Measurements from ENCODE around the gene SYNPO2. TPM values are rescaled to one million over a fixed set of nuclear protein-coding genes. Genes with fewer than 3 reads are reported as not detected.
A peak's percentile ranks its signal among the peaks of the same experiment; 100 is the strongest.

The SYNPO2 gene
- total RNA-seq, 3 donors from 2014 or later = 18.9 to 804 (median 91.1) TPM

DNA sequence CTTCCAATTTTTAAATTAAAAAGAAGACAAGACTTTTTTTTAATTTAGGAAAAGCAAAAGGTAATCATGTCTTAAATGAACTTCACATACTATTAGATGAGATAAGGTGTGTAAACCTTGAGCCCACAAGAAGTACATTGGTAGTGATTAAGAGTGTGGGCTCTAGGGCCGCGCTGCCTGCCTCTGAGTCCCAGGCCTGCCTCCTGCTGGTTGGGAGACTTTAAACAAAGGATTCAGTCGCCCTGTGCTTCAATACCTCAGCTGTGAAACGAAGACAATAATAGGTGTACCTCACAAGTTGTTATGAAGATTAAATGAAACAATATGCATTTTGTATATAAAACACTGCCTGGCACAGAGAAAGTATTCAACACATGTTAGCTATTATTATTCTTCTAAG lies 151.1 kb downstream of the SYNPO2 start:
- no peak for ATAC-seq
- intact Hi-C loops (cut with DNase I, micrococcal nuclease) = loop anchor here in 1 of 2 donors (10.0 kb wide), 1 partner anchor 245 kb away; no protein-coding TSS in a partner anchor
- TF ChIP-seq, protein P1, sequence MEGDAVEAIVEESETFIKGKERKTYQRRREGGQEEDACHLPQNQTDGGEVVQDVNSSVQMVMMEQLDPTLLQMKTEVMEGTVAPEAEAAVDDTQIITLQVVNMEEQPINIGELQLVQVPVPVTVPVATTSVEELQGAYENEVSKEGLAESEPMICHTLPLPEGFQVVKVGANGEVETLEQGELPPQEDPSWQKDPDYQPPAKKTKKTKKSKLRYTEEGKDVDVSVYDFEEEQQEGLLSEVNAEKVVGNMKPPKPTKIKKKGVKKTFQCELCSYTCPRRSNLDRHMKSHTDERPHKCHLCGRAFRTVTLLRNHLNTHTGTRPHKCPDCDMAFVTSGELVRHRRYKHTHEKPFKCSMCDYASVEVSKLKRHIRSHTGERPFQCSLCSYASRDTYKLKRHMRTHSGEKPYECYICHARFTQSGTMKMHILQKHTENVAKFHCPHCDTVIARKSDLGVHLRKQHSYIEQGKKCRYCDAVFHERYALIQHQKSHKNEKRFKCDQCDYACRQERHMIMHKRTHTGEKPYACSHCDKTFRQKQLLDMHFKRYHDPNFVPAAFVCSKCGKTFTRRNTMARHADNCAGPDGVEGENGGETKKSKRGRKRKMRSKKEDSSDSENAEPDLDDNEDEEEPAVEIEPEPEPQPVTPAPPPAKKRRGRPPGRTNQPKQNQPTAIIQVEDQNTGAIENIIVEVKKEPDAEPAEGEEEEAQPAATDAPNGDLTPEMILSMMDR (IDR thresholded peaks at IDR 0.05) = no peak
- H3K4me3 ChIP-seq = no peak overlapping the region
- peaks cover 3% of the 10 kb centered on the region for H3K4me1 ChIP-seq (ENCODE audit: low read depth)
- no peak for DNase-seq
- H3K9me3 ChIP-seq = no peaks in the 10 kb centered on the region
- H3K36me3 ChIP-seq (ENCODE audit: low read depth) = no peaks in the 10 kb centered on the region

DNA sequence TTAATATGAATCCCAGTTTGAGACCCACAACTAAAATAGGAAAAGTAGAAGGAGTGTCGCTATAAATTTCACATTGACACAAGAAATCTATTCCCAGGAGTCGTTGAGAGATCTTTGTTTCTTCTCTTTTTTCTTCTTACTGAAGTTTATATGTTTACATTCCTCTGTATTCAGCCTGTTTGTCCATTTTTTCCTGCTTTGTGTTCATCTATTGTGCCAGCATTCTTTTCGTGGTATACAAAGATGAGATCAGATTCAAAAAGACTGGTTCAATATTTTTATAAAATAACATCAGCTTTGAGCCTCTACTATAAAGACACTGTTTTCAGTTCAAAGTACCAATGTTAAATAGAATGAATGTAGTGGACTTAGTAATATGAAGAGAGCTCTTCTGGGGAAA lies 151.6 kb downstream of the SYNPO2 start:
- TF ChIP-seq, protein P1 (IDR thresholded peaks at IDR 0.05) = no peak
- intact Hi-C loops (cut with DNase I, micrococcal nuclease) = loop anchor here in 1 of 2 donors (10.0 kb wide), 1 partner anchor 245 kb away; no protein-coding TSS in a partner anchor
- DNase-seq = no peak
- peaks cover 3% of the 10 kb centered on the region for H3K4me1 ChIP-seq (ENCODE audit: low read depth)
- no peak for ATAC-seq
- no peaks in the 10 kb centered on the region for H3K9me3 ChIP-seq
- no peak overlapping the region for H3K4me3 ChIP-seq
- no peaks in the 10 kb centered on the region for H3K36me3 ChIP-seq (ENCODE audit: low read depth)

DNA sequence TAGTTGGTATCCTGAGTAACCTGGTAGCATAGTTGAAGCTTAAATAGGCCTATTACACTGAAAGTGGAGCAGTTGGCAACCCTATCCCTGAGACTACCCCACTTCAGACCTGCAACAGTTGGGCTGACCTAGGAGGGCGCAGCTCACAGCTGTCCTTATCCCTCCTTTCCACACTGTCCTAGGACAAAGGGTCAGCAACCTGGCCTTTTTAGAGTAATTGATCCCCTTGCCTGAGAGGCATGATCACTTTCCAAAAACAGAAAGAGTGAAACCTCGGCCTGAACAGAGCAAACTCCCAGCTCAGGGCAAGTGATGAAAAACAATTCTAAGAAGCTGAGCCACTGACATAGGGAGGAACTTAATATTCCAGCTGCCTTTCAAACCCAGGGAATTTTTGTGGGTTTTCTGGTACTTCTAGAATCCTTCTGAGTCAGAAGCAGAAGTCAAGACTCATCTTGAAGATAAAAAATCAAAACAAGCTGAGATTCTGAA lies 152.1 kb downstream of the SYNPO2 start:
- intact Hi-C loops (cut with DNase I, micrococcal nuclease) = loop anchor here in 1 of 2 donors (10.0 kb wide), 1 partner anchor 244 kb away; no protein-coding TSS in a partner anchor
- Histone ChIP-seq H3K36me3 (ENCODE audit: low read depth) (no peaks in the 10 kb centered on the region), H3K9me3 (no peaks in the 10 kb centered on the region), H3K4me1 (ENCODE audit: low read depth) (peaks cover 3% of the 10 kb centered on the region), H3K4me3 (no peak overlapping the region)
- no peak for DNase-seq
- TF ChIP-seq, protein P1 (IDR thresholded peaks at IDR 0.05) = no peak
- peak; percentile 22 for ATAC-seq

DNA sequence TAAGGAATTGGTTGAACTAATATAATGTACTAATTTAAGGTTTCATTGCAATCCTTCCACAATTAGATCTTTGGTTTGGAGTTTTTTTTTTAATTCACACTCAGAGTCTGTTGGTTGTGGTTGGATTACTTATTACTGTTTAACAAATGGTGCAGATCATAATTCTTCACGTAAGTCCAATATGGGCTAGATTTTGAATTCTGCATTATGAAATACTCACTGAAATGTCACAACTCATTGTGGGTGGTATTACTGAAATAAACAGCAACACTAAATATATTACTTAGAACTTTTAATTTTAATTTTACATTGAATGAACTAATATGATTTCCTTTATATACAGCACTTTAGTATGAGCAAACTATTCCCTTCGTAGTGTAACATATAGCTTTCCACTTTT lies 152.7 kb downstream of the SYNPO2 start:
- TF ChIP-seq, protein P1 (IDR thresholded peaks at IDR 0.05) = no peak
- DNase-seq (no peak), ATAC-seq (no peak)
- no peaks in the 10 kb centered on the region for H3K9me3 ChIP-seq
- intact Hi-C loops (cut with DNase I, micrococcal nuclease) = loop anchor here in 1 of 2 donors (10.0 kb wide), 1 partner anchor 243 kb away; no protein-coding TSS in a partner anchor
- no peaks in the 10 kb centered on the region for H3K36me3 ChIP-seq (ENCODE audit: low read depth)
- no peak overlapping the region for H3K4me3 ChIP-seq
- H3K4me1 ChIP-seq (ENCODE audit: low read depth) = peaks cover 3% of the 10 kb centered on the region

DNA sequence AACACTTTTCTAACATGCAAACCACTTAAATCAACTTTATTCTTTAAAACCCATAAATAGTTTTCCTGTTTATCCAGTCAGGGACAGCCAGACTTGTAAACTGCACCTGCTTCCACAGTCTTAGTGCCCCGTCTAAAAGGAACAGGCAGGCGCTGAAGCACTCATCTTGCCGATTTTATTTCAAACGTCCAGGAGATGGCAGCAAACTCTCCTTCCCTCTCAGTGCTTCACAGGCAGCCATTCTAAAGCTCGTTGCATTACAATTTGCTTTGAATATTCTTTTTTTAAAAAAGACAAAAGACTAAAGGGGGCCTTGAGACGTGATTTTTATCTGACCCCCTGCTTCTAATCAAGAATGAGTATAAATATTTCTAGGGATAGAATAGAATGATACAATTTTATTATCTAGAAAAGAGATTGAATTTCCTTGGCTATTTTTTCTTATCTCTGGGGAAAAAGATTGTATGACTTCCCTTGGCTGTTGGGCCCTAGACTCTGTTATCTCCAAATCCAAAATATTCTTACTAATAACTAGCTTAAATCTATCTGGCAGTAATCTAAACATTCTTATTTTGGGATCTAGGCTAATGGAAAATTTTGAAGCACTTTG lies 153.4 kb downstream of the SYNPO2 start:
- H3K4me3 ChIP-seq = no peak overlapping the region
- DNase-seq (peak in 1 of 3 donors; percentile 81), ATAC-seq (peak; percentile 96)
- peaks cover 3% of the 10 kb centered on the region for H3K4me1 ChIP-seq (ENCODE audit: low read depth)
- intact Hi-C loops (cut with DNase I, micrococcal nuclease) = loop anchor here in 1 of 2 donors (10.0 kb wide), 1 partner anchor 243 kb away; no protein-coding TSS in a partner anchor
- no peaks in the 10 kb centered on the region for H3K9me3 ChIP-seq
- TF ChIP-seq, protein P1 (IDR thresholded peaks at IDR 0.05) = peak; percentile 34
- H3K36me3 ChIP-seq (ENCODE audit: low read depth) = no peaks in the 10 kb centered on the region

Measured in mucosa of descending colon (tissue), 3 donors.